HFFc6 (cell line): Measurements from ENCODE around the gene LPCAT2. TPM values are rescaled to one million over a fixed set of nuclear protein-coding genes. Genes with fewer than 3 reads are reported as not detected.

Experiments
- DNase-seq: peaks from one replicate; pipeline ENCODE4 v3.0.0-alpha.2; 2018
- H3K27ac Mint-ChIP-seq: 2 replicates; pipeline ENCODE4 v1.8.0; 2020; ENCODE audit warnings: mild to moderate bottlenecking, mixed read lengths
- H3K27me3 Mint-ChIP-seq: 2 replicates; pipeline ENCODE4 v1.8.0; 2021; ENCODE audit warnings: mild to moderate bottlenecking, moderate library complexity, mixed read lengths; ENCODE audit not compliant: insufficient read depth
- H3K36me3 Mint-ChIP-seq: 2 replicates; pipeline ENCODE4 v1.8.0; 2021; ENCODE audit warnings: low read depth, mixed read lengths
- H3K4me1 Mint-ChIP-seq: 2 replicates; pipeline ENCODE4 v1.8.0; 2020; ENCODE audit warnings: low read depth, mixed read lengths
- H3K4me3 Mint-ChIP-seq: 2 replicates; pipeline ENCODE4 v1.8.0; 2020; ENCODE audit warnings: mild to moderate bottlenecking, moderate library complexity, mixed read lengths
- H3K9me3 Mint-ChIP-seq: 2 replicates; pipeline ENCODE4 v1.8.0; 2020; ENCODE audit warnings: mild to moderate bottlenecking, mixed read lengths
- CTCF ChIP-seq: fragments of 200-600 bp; sonication (generic); IDR thresholded peaks from 2 replicates; pipeline ENCODE4 v1.5.0; 2021; ENCODE audit warnings: antibody characterized with exemption, mild to moderate bottlenecking
- total RNA-seq, 6 experiments: library from RNA; stranded (reverse); fragmentation: NEBNext Ultra II Directional; extraction: Animal tissue kit (Norgen Biotek cat#: 25700); gene quantifications; 2 replicates in 1 of 6; 3 replicates in 5 of 6; pipeline ENCODE4 v1.2.3, GENCODE V29; 2021

LPCAT2 gene
- total RNA-seq, 6 experiments from 2014 or later, result 22.3 to 36.1 (median 27.5) TPM

- no peaks in the 10 kb centered on the region for H3K27me3 Mint-ChIP-seq
- H3K4me1 Mint-ChIP-seq, result peaks cover 25% of the 10 kb centered on the region
- no peak overlapping the region; the same call in 1 of the 2 replicates for H3K27ac Mint-ChIP-seq
- peaks cover 7% of the 10 kb centered on the region for H3K9me3 Mint-ChIP-seq
- H3K36me3 Mint-ChIP-seq, result peaks cover 9% of the 10 kb centered on the region
- no peak for DNase-seq
- H3K4me3 Mint-ChIP-seq, result no peak overlapping the region
- TF ChIP-seq CTCF, result no peak
These were observed 17.6 kb downstream of the LPCAT2 start for GRCh38 chr16:55526441-55526840.

GRCh38 chr16:55527885-55528284, 19.0 kb downstream of the LPCAT2 start:
- H3K36me3 Mint-ChIP-seq, result no peaks in the 10 kb centered on the region
- H3K27me3 Mint-ChIP-seq, result no peaks in the 10 kb centered on the region
- no peak for TF ChIP-seq CTCF
- no peaks in the 10 kb centered on the region for H3K9me3 Mint-ChIP-seq
- H3K4me1 Mint-ChIP-seq, result peaks cover 25% of the 10 kb centered on the region
- no peak for DNase-seq
- H3K27ac Mint-ChIP-seq, result no peak overlapping the region
- H3K4me3 Mint-ChIP-seq, result no peak overlapping the region

- Mint-ChIP-seq H3K27ac (peak overlapping the region; percentile 70), H3K4me3 (no peak overlapping the region), H3K36me3 (no peaks in the 10 kb centered on the region), H3K4me1 (peaks cover 24% of the 10 kb centered on the region), H3K9me3 (no peaks in the 10 kb centered on the region), H3K27me3 (no peaks in the 10 kb centered on the region)
- no peak for TF ChIP-seq CTCF
- DNase-seq, result no peak
These were observed 20.1 kb downstream of the LPCAT2 start for GRCh38 chr16:55529018-55529417.

GRCh38 chr16:55530316-55530856, 21.5 kb downstream of the LPCAT2 start:
- H3K27ac Mint-ChIP-seq, result no peak overlapping the region
- no peak for DNase-seq
- H3K4me1 Mint-ChIP-seq, result peaks cover 26% of the 10 kb centered on the region
- H3K36me3 Mint-ChIP-seq, result no peaks in the 10 kb centered on the region; the same call in 1 of the 2 replicates
- no peak overlapping the region for H3K4me3 Mint-ChIP-seq
- no peaks in the 10 kb centered on the region for H3K27me3 Mint-ChIP-seq
- H3K9me3 Mint-ChIP-seq, result no peaks in the 10 kb centered on the region
- TF ChIP-seq CTCF, result no peak

- H3K4me3 Mint-ChIP-seq, result no peak overlapping the region
These were observed 23.4 kb downstream of the LPCAT2 start for GRCh38 chr16:55532227-55532626.

More at GRCh38 chr16:55532227-55532626, 23.4 kb downstream of the LPCAT2 start:
- Mint-ChIP-seq H3K9me3 (no peaks in the 10 kb centered on the region), H3K36me3 (no peaks in the 10 kb centered on the region; the same call in 1 of the 2 replicates), H3K4me1 (peaks cover 22% of the 10 kb centered on the region), H3K27me3 (no peaks in the 10 kb centered on the region), H3K27ac (no peak overlapping the region)
- TF ChIP-seq CTCF, result no peak
- no peak for DNase-seq
